ENCODE data around the gene SEC16B.
"Not testable (repeated sequence)": the region's sequence is repeated elsewhere in the genome, so short reads cannot be mapped to it uniquely, and the experiment has no call there.

SEC16B gene

DNA sequence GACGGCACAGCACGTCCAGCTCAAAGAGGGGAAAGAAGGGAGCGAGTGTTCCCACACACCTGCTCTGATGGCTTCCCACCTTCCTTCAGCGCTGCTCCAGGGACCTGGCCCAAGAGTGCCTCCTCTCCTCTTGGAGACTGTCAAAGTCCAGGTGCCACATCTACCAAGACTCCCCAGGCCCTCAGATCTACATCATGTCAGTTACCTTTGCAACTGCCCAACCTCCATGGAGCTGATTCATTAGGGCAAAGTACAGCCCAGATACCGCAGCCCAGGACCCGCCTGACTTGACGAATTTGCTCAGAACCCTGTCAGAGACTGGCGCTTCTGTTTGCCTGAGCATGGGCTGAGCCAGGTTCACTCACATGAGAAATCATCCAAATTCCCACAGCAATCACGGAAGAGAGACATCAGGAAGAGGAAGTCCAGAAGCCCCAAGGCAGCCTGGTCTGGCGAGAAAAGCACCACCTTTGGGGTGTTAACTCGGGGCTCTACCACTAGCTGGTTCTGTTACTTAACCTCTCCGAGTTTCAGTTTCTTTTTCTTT is at the start of gene SEC16B:
TSS of gene SEC16B (minus strand) at position 234 of the 547 bp plus-strand sequence. CDS start 2,077 bp downstream, outside the sequence.
- DNase-seq (ENCODE audit: low spot score), result no peak

GRCh38 chr1:178019622-178020021 is 49.8 kb upstream of the SEC16B start:
- DNase-seq (ENCODE audit: low spot score), result no peak

DNA sequence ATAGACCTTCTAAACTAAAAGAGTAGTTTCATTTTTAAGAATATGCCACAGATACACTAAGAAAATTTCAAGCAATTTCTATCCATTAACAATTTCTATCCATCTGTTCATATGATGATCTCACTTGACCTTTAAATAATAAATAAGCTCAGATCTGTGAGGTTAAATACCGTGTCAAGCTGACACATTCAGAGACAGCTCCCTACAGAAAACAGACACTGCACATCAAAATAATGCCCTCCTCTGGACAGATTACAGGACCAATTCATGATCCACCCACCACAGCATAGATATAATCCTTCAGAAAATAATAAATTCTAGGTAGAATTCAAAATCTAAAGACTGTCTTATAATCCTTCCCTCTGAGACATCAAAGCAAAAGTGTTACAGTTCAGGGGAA is 49.4 kb upstream of the SEC16B start:
- DNase-seq (ENCODE audit: low spot score), result no peak

GRCh38 chr1:178017517-178017916 is 47.7 kb upstream of the SEC16B start:
- no peak for DNase-seq (ENCODE audit: low spot score)

GRCh38 chr1:178011864-178012503 is 42.1 kb upstream of the SEC16B start:
- DNase-seq (ENCODE audit: low spot score), result no peak

DNA sequence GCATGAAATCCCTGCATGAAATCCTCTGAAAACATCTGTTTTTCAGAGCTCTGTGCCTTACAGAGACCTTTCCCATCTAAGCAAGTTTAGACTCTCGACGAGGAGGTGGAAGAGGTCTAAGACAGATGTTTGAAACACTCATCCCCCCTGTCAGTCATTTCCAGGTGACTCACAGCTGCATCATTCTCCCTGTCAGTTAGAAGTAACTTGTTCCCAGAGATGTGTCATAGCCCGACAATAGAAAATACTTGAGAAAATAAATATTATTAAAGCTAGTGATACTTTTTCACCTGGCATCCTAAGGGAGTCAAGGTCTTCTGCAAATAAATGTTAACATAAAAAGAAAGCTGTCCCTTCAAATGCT is 41.6 kb upstream of the SEC16B start:
- DNase-seq (ENCODE audit: low spot score), result no peak

GRCh38 chr1:178010674-178011464 is 41.0 kb upstream of the SEC16B start:
- DNase-seq (ENCODE audit: low spot score), result no peak

- DNase-seq (ENCODE audit: low spot score), result no peak
These were observed 36.2 kb upstream of the SEC16B start for GRCh38 chr1:178006043-178006442.

- DNase-seq (ENCODE audit: low spot score), result no peak
These were observed 35.6 kb upstream of the SEC16B start for GRCh38 chr1:178005450-178005849.

GRCh38 chr1:178004926-178005391 is 35.1 kb upstream of the SEC16B start:
- no peak for DNase-seq (ENCODE audit: low spot score)

- DNase-seq (ENCODE audit: low spot score), result no peak
These were observed 29.1 kb upstream of the SEC16B start for GRCh38 chr1:177998696-177999631.

DNA sequence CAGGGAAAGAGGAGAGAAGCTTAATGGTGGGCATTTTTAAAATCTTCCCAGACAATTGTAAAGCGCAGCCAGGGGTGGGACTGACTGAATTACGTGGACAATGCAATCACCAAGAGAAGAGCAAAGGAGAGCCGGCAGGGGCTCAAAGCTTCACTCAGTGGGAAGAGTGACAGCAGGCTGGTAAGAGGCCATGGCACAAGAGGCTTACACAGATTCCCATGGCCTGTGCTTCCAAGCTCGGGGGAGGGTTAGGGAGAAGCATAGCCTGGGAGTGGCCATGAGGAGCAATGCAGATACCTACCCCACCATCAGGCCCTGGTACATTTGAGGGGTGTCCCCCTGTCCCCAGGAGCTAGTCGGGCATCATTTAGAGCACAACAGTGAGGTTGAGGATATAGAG is 27.1 kb upstream of the SEC16B start:
- no peak for DNase-seq (ENCODE audit: low spot score)

GRCh38 chr1:177995369-177995768 is 25.5 kb upstream of the SEC16B start:
- no peak for DNase-seq (ENCODE audit: low spot score)

DNA sequence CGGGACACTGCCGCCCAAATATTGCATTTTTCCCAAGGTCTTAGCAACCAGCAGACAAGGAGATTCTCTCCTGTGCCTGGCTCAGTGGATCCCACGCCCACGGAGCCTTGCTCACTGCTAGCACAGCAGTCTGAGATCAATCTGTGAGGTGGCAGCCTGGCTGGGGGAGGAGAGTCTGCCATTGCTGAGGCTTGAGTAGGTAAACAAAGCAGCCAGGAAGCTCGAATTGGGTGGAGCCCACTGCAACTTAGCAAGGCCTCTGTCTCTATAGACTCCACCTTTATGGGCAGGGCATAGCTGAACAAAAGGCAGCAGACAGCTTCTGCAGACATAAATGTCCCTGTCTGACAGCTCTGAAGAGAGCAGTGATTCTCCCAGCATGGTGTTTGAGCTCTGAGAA is 16.4 kb upstream of the SEC16B start:
- not testable (repeated sequence) for DNase-seq (ENCODE audit: low spot score)

GRCh38 chr1:177984761-177985160 is 14.9 kb upstream of the SEC16B start:
- DNase-seq (ENCODE audit: low spot score), result no peak

- DNase-seq (ENCODE audit: low spot score), result no peak
These were observed 14.3 kb upstream of the SEC16B start for GRCh38 chr1:177984136-177984525.

GRCh38 chr1:177983482-177984135 is 13.8 kb upstream of the SEC16B start:
- no peak for DNase-seq (ENCODE audit: low spot score)

DNA sequence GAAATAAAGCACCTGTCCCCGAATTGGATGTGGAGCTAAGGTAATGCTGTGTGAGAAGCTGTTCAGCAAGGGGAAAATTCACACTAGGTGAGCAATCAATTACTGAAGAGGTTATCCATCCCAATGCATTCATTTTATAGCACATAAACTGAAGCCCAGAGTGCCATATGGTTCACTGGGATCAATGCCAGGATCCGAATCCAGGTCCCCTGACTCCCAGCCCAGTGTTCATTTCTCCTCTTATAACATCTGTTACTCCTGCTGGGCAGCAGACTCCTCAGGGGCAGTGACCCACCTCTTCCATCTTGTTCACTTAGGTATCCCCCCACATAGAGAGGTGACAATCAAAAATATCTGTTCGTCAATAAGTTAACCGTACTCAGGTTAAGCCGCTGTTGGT is 13.2 kb upstream of the SEC16B start:
- no peak for DNase-seq (ENCODE audit: low spot score)

GRCh38 chr1:177981200-177981599 is 11.3 kb upstream of the SEC16B start:
- no peak for DNase-seq (ENCODE audit: low spot score)

GRCh38 chr1:177979272-177979671 is 9.4 kb upstream of the SEC16B start:
- DNase-seq (ENCODE audit: low spot score), result no peak

- no peak for DNase-seq (ENCODE audit: low spot score)
These were observed 8.7 kb upstream of the SEC16B start for GRCh38 chr1:177978530-177978929.

DNA sequence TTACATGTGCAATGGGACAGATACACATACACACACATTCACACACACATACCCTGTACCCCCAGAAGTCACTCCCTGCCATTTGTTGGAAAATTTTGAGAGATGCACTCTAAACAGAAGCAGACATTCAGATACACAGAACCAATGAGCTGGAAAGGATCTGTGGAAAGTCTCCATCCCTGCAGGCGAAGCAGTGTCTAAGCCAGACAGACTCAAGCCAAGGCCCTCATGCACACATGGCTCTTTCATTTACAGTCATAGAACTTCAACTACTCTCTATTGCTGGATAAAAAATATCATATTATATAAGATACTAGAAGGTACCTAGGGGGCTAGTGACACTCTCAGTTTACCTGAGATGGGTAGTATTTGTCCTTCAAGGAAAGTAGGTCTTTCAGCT is 7.3 kb upstream of the SEC16B start:
- no peak for DNase-seq (ENCODE audit: low spot score)

Measured in D341Med (cell line).